CD14-positive monocyte (primary cell): ENCODE measurements around the gene GP9. TPM values are rescaled to one million over a fixed set of nuclear protein-coding genes. Genes with fewer than 3 reads are reported as not detected.

Experiments
- DNase-seq, 3 donors: peaks; one replicate each; pipeline ENCODE4 v3.0.0-alpha.2; 2011 to 2022
- H2AFZ ChIP-seq: 2 replicates; pipeline ENCODE4 v1.6.0; 2012; ENCODE audit warnings: mild to moderate bottlenecking, low read depth, low read length, inconsistent platforms; ENCODE audit not compliant: insufficient read depth, poor library complexity, severe bottlenecking
- H3K27ac ChIP-seq, 2 donors: 1 replicate in 1 of 2; 2 replicates in 1 of 2; pipeline ENCODE4 v1.5.1; 2012 to 2013; ENCODE audit warnings: low read length in 2 of 2, control low read depth in 1 of 2, inconsistent platforms in 1 of 2, low read depth in 1 of 2, mild to moderate bottlenecking in 1 of 2
- H3K27me3 ChIP-seq, 2 donors: one replicate each; pipeline versions ENCODE4 v1.6.0 to v1.6.1; 2011 to 2013; ENCODE audit warnings: low read length in 2 of 2; ENCODE audit not compliant: control insufficient read depth in 2 of 2, insufficient read depth in 2 of 2
- H3K36me3 ChIP-seq, 2 donors: replicated peaks in 1 of 2; 1 replicate in 1 of 2; 2 replicates in 1 of 2; pipeline versions ENCODE4 v1.5.1 to v1.6.1; 2012 to 2013; ENCODE audit warnings: low read length in 2 of 2, control low read depth in 1 of 2, inconsistent platforms in 1 of 2, mild to moderate bottlenecking in 1 of 2; ENCODE audit not compliant: insufficient read depth in 2 of 2, control insufficient read depth in 1 of 2
- H3K4me1 ChIP-seq, 2 donors: 1 replicate in 1 of 2; 2 replicates in 1 of 2; pipeline versions ENCODE4 v1.5.1 to v1.6.1; 2012 to 2013; ENCODE audit warnings: low read length in 2 of 2, control low read depth in 1 of 2, inconsistent platforms in 1 of 2, mild to moderate bottlenecking in 1 of 2, moderate library complexity in 1 of 2; ENCODE audit not compliant: insufficient read depth in 2 of 2, control insufficient read depth in 1 of 2
- H3K4me2 ChIP-seq: replicated peaks from 2 replicates; pipeline ENCODE3; 2012; ENCODE audit warnings: low read length, moderate library complexity, mild to moderate bottlenecking; ENCODE audit not compliant: poor library complexity, severe bottlenecking; ENCODE audit errors: extremely low read depth
- H3K4me3 ChIP-seq, 3 experiments: fragments of 200-600 bp in 1 of 3; sonication (generic) in 1 of 3; replicated peaks in 1 of 3; 1 replicate in 2 of 3; 2 replicates in 1 of 3; pipeline ENCODE4 v1.5.1; 2011 to 2013; ENCODE audit warnings: low read length in 3 of 3, mild to moderate bottlenecking in 3 of 3, control low read depth in 2 of 3, low read depth in 2 of 3, inconsistent platforms in 1 of 3, moderate library complexity in 1 of 3
- H3K79me2 ChIP-seq: 2 replicates; pipeline ENCODE4 v1.6.0; 2012; ENCODE audit warnings: mild to moderate bottlenecking, control low read depth, inconsistent platforms, low read length, moderate library complexity; ENCODE audit not compliant: insufficient read depth
- H3K9ac ChIP-seq: 2 replicates; pipeline ENCODE4 v1.6.0; 2017; ENCODE audit warnings: low read length, mild to moderate bottlenecking; ENCODE audit not compliant: insufficient read depth, poor library complexity, severe bottlenecking
- H3K9me3 ChIP-seq, 2 donors: replicated peaks in 1 of 2; 1 replicate in 1 of 2; 2 replicates in 1 of 2; pipeline versions ENCODE4 v1.5.1 to v1.6.1; 2012 to 2013; ENCODE audit warnings: low read length in 2 of 2, control low read depth in 1 of 2; ENCODE audit not compliant: control insufficient read depth in 1 of 2, insufficient read depth in 1 of 2
- H4K20me1 ChIP-seq: 2 replicates; pipeline ENCODE4 v1.6.0; 2012; ENCODE audit warnings: mild to moderate bottlenecking, low read length, control low read depth, moderate library complexity; ENCODE audit not compliant: insufficient read depth
- H3K27ac Mint-ChIP-seq, 7 donors: one replicate each; pipeline ENCODE4 v1.8.0; 2020; ENCODE audit warnings: mild to moderate bottlenecking in 7 of 7, mixed read lengths in 7 of 7, moderate library complexity in 6 of 7, inconsistent platforms in 2 of 7
- H3K27me3 Mint-ChIP-seq, 3 donors: one replicate each; pipeline ENCODE4 v1.8.0; 2021 to 2022; ENCODE audit warnings: low read depth in 3 of 3, mild to moderate bottlenecking in 3 of 3, mixed read lengths in 3 of 3, moderate library complexity in 3 of 3, inconsistent platforms in 1 of 3
- H3K36me3 Mint-ChIP-seq, 2 donors: one replicate each; pipeline ENCODE4 v1.8.0; 2020; ENCODE audit warnings: mixed read lengths in 2 of 2, inconsistent platforms in 1 of 2, mild to moderate bottlenecking in 1 of 2
- H3K4me1 Mint-ChIP-seq: one replicate; pipeline ENCODE4 v1.8.0; 2020; ENCODE audit warnings: mild to moderate bottlenecking, mixed read lengths
- H3K4me3 Mint-ChIP-seq, 2 donors: one replicate each; pipeline ENCODE4 v1.8.0; 2020; ENCODE audit warnings: mild to moderate bottlenecking in 2 of 2, mixed read lengths in 2 of 2, moderate library complexity in 1 of 2
- H3K9me3 Mint-ChIP-seq, 7 donors: one replicate each; pipeline ENCODE4 v1.8.0; 2020 to 2022; ENCODE audit warnings: mixed read lengths in 7 of 7, mild to moderate bottlenecking in 6 of 7, moderate library complexity in 6 of 7, inconsistent platforms in 2 of 7
- CTCF ChIP-seq: fragments of 200-600 bp; IDR thresholded peaks from one replicate; pipeline ENCODE4 v1.8.0; 2022; ENCODE audit warnings: antibody characterized with exemption, mild to moderate bottlenecking
- WGBS: methylation state at CpG from one replicate; pipeline ENCODE4 v1.1.5; 2013; ENCODE audit warnings: missing lambda C conversion rate; ENCODE audit not compliant: insufficient coverage; 5-methylcytosine and 5-hydroxymethylcytosine counted together
- intact Hi-C, 2 donors: fragments of 100-400 bp; cut with micrococcal nuclease; formaldehyde crosslinking; loops; one replicate each; pipeline versions ENCODE4 v1.15.0 to v1.15.1; 2023
- polyA plus RNA-seq, 3 donors: library from polyadenylated mRNA; depleted of rRNA in 1 of 3; unstranded in 2 of 3; stranded (reverse) in 1 of 3; fragments of 300-500 nt in 2 of 3; fragments of >200 nt in 1 of 3; fragmentation: Illumina TruSeq in 2 of 3; gene quantifications; 1 replicate in 2 of 3; 2 replicates in 1 of 3; pipeline ENCODE4 v1.2.3, GENCODE V29; 2012 to 2021

Gene GP9
- polyA plus RNA-seq, 3 donors: 0.74 to 2.7 TPM; not detected in 1

- Mint-ChIP-seq H3K27me3 (peaks cover 18 to 34% (median 28%) of the 10 kb centered on the region in 3 donors), H3K27ac (no peak overlapping the region), H3K4me1 (peaks cover 4% of the 10 kb centered on the region), H3K36me3 (no peaks in the 10 kb centered on the region), H3K4me3 (no peak overlapping the region), H3K9me3 (peaks cover 3 to 13% (median 9%) of the 10 kb centered on the region in 7 donors)
- Histone ChIP-seq H3K4me3 (no peak overlapping the region), H4K20me1 (no peaks in the 10 kb centered on the region), H2AFZ (no peak overlapping the region), H3K27ac (no peak overlapping the region), H3K4me2 (no peak overlapping the region), H3K27me3 (peaks cover 0 to 20% of the 10 kb centered on the region in 2 donors), H3K36me3 (no peaks in the 10 kb centered on the region), H3K9ac (no peak overlapping the region), H3K4me1 (no peaks in the 10 kb centered on the region), H3K9me3 (no peaks in the 10 kb centered on the region), H3K79me2 (no peaks in the 10 kb centered on the region)
- WGBS: 88% methylated on average over 2 of the region's 3 CpGs
- intact Hi-C loops: no loop called here
- no peak for DNase-seq
- TF ChIP-seq CTCF: no peak
Observed at GRCh38 chr3:129040039-129040336, 20.6 kb upstream of the GP9 start.

- Histone ChIP-seq H3K4me2 (no peak overlapping the region), H2AFZ (no peak overlapping the region), H3K9ac (no peak overlapping the region), H3K27ac (no peak overlapping the region), H3K36me3 (no peaks in the 10 kb centered on the region), H3K79me2 (no peaks in the 10 kb centered on the region), H3K9me3 (no peaks in the 10 kb centered on the region), H3K27me3 (peaks cover 4 to 26% of the 10 kb centered on the region in 2 donors), H3K4me1 (peaks cover 0 to 4% of the 10 kb centered on the region in 2 donors), H3K4me3 (no peak overlapping the region), H4K20me1 (no peaks in the 10 kb centered on the region)
- Mint-ChIP-seq H3K4me3 (no peak overlapping the region), H3K9me3 (peaks cover 3 to 14% (median 12%) of the 10 kb centered on the region in 7 donors), H3K27me3 (peaks cover 21 to 42% (median 32%) of the 10 kb centered on the region in 3 donors), H3K36me3 (no peaks in the 10 kb centered on the region), H3K27ac (peak overlapping the region in 1 of 7 donors; percentile 51), H3K4me1 (peaks cover 6% of the 10 kb centered on the region)
- no peak for TF ChIP-seq CTCF
- intact Hi-C loops: no loop called here
- 94% methylated on average over 14 of the region's 15 CpGs for WGBS
- no peak for DNase-seq
Observed at GRCh38 chr3:129040579-129041300, 19.8 kb upstream of the GP9 start.
